ENCODE data around the gene CFAP100. TPM values are rescaled to one million over a fixed set of nuclear protein-coding genes. Genes with fewer than 3 reads are reported as not detected.

CFAP100 gene
- total RNA-seq, 4 donors from 2014 or later, result not detected

DNA sequence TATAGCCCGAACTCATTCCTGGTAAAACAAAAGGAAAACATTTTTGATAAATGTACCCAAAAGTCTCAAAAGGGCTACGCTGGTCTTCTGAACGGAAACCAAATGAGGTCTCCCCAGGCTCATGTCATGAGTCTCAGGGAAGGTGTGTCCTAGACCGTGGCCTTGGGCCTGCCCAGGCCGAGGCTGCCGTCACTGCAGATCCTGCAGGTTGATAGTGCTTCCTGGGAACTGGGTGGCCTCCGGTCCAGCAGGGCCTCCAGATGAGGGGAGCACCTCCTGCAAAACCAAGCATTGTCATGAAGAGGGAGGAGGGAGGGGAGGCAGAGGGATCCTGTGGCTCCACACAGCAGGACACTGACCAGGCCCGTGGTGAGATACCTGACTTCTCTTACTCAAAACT, 43.5 kb downstream of the CFAP100 start:
- DNase-seq, result no peak
- peaks cover 10 to 35% of the 10 kb centered on the region in 2 donors for H3K36me3 ChIP-seq

DNA sequence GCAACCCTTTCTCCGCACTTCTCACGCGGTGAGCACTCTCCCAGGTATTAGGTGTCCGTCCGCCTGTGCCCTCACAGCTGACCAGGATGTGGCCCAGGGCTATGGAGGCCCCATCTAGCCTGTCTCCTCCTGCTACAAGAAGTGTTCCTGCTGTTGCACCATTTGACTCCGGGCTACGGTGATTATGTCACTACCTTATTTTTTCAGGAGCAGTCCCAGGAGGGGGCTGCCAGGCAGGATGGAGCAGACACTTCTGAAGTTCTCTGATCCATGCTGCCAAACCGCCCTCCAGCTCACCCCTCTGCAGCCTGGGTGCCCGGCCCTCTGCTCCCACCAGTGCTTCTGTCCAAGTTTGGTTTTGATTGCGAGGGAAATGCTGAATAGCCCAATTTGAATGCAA, 44.0 kb downstream of the CFAP100 start:
- H3K36me3 ChIP-seq, result peaks cover 10 to 35% of the 10 kb centered on the region in 2 donors
- 94 to 97% methylated on average over 10 of the region's 10 CpGs for WGBS, 2 donors
- no peak for DNase-seq
- TF ChIP-seq, protein P1, sequence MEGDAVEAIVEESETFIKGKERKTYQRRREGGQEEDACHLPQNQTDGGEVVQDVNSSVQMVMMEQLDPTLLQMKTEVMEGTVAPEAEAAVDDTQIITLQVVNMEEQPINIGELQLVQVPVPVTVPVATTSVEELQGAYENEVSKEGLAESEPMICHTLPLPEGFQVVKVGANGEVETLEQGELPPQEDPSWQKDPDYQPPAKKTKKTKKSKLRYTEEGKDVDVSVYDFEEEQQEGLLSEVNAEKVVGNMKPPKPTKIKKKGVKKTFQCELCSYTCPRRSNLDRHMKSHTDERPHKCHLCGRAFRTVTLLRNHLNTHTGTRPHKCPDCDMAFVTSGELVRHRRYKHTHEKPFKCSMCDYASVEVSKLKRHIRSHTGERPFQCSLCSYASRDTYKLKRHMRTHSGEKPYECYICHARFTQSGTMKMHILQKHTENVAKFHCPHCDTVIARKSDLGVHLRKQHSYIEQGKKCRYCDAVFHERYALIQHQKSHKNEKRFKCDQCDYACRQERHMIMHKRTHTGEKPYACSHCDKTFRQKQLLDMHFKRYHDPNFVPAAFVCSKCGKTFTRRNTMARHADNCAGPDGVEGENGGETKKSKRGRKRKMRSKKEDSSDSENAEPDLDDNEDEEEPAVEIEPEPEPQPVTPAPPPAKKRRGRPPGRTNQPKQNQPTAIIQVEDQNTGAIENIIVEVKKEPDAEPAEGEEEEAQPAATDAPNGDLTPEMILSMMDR (IDR thresholded peaks at IDR 0.05), result no peak
- no peak for TF ChIP-seq POLR2A (IDR thresholded peaks at IDR 0.05)
- intact Hi-C loops (cut with DNase I), result no loop called here
- H3K4me3 ChIP-seq (replicated peaks in 1 of 3), result no peak overlapping the region
- no peaks in the 10 kb centered on the region for H3K9me3 ChIP-seq
- H3K27me3 ChIP-seq, result no peaks in the 10 kb centered on the region
- no peaks in the 10 kb centered on the region for H3K4me1 ChIP-seq
- H3K27ac ChIP-seq, result no peak overlapping the region

More for the DNA sequence above, 43.5 kb downstream of the CFAP100 start:
- H3K9me3 ChIP-seq, result no peaks in the 10 kb centered on the region
- intact Hi-C loops (cut with DNase I), result no loop called here
- H3K27me3 ChIP-seq, result no peaks in the 10 kb centered on the region
- H3K4me3 ChIP-seq (replicated peaks in 1 of 3), result no peak overlapping the region
- no peaks in the 10 kb centered on the region for H3K4me1 ChIP-seq
- TF ChIP-seq POLR2A (IDR thresholded peaks at IDR 0.05), result no peak
- TF ChIP-seq, protein P1 (IDR thresholded peaks at IDR 0.05), result no peak
- WGBS, 2 donors, result 91 to 93% methylated on average over 8 of the region's 8 CpGs
- no peak overlapping the region for H3K27ac ChIP-seq

DNA sequence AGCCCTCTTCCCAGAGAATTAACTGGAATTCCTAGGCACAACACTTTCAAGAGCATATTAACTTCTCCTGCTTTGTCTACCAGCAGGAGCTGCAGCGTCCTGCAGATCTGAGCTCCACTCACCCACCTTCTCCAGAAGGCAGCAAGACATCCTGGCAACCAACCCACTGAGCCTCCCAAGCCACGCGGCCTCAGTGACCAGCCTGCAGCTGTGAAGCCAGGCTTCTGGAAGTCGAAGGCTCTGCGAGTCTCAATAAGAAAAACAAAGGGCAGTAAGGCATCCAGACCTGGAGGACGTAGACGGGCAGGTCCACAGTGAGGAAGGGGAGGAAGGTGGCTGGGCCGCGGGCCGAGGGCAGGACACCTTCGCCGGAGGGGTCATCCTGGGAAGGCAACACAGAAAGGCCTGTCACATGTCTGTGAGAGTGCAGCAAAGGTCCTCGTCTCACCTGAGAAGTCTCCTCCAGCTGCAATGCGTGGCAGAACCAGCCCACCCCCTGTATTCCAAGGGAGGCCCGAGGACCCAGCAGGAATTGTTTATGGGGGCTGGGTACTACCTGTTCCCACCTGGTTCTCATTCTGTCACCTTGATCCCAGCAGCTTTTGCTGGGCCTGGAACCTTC, 44.7 kb downstream of the CFAP100 start:
- no peak for TF ChIP-seq POLR2A (IDR thresholded peaks at IDR 0.05)
- TF ChIP-seq, protein P1 (IDR thresholded peaks at IDR 0.05), result no peak
- intact Hi-C loops (cut with DNase I), result no loop called here
- peaks cover 10 to 35% of the 10 kb centered on the region in 2 donors for H3K36me3 ChIP-seq
- DNase-seq, result no peak
- no peaks in the 10 kb centered on the region for H3K27me3 ChIP-seq
- H3K4me1 ChIP-seq, result no peaks in the 10 kb centered on the region
- WGBS, 2 donors, result 89 to 92% methylated on average over 15 of the region's 15 CpGs
- H3K27ac ChIP-seq, result no peak overlapping the region
- no peaks in the 10 kb centered on the region for H3K9me3 ChIP-seq
- no peak overlapping the region for H3K4me3 ChIP-seq (replicated peaks in 1 of 3)

DNA sequence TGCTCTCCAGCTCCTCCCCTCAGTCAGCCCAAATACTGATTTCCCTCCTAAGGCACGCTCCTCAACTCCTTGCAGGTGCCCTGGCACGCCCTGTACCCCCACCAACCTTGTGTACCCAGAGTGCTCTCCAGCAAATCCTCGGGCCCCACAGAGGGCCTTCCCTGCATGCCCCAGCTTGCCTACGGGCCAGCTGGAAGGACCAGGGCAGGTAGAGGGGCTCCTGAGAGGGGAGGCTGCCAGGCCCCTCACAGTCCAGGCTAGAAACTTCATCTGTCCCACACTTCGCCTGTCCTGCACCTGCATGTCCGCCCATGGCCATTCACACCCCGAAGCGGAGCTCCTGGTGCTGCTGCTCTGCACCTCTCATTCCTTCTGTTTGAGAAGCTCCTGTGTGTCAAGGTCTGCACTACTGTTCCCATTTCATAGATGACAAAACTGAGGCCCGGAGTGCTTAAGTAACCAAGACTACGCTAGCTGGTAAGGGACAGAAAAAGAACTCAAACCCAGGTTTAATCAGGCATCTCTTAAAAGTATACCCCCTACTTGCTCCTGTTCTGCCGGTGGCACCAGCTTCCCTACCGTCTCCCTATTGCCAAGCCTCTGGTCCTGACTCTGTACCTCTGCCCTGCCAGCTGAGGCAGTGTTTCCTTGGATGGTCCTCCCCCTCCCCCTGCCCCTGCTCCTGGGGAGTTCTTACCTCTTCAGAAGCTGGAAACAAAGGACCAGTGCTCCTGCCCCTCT, 45.4 kb downstream of the CFAP100 start:
- DNase-seq, result no peak
- Histone ChIP-seq H3K27ac (no peak overlapping the region), H3K27me3 (no peaks in the 10 kb centered on the region), H3K4me1 (no peaks in the 10 kb centered on the region), H3K9me3 (no peaks in the 10 kb centered on the region), H3K36me3 (peaks cover 10 to 35% of the 10 kb centered on the region in 2 donors), H3K4me3 (replicated peaks in 1 of 3) (no peak overlapping the region)
- TF ChIP-seq, protein P1 (IDR thresholded peaks at IDR 0.05), result no peak
- TF ChIP-seq POLR2A (IDR thresholded peaks at IDR 0.05), result no peak
- 91 to 92% methylated on average over 12 of the region's 12 CpGs for WGBS, 2 donors
- intact Hi-C loops (cut with DNase I), result no loop called here

DNA sequence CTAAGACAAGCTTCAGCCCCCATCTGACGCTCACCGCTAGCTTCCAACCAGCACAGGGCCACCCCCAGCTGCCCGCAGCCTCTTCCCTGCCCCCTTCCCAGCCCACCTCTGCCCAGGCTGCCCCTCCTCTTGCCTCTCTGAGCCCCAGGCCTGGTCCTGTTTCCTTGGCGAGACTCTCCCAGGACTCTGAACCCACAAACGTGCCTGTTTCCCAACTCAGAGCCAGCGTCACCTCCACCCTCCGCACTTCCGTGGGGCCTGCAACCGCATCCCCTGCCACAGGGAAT, 45.9 kb downstream of the CFAP100 start:
- TF ChIP-seq POLR2A (IDR thresholded peaks at IDR 0.05), result no peak
- TF ChIP-seq, protein P1 (IDR thresholded peaks at IDR 0.05), result no peak
- H3K36me3 ChIP-seq, result peaks cover 10 to 35% of the 10 kb centered on the region in 2 donors
- H3K27me3 ChIP-seq, result no peaks in the 10 kb centered on the region
- no peaks in the 10 kb centered on the region for H3K9me3 ChIP-seq
- no peak overlapping the region for H3K27ac ChIP-seq
- no peak for DNase-seq
- 92 to 96% methylated on average over 9 of the region's 9 CpGs for WGBS, 2 donors
- intact Hi-C loops (cut with DNase I), result no loop called here
- no peak overlapping the region for H3K4me3 ChIP-seq (replicated peaks in 1 of 3)
- H3K4me1 ChIP-seq, result no peaks in the 10 kb centered on the region

All from thyroid gland (tissue), 4 donors.